ENCODE results near the gene RANBP2. TPM values are rescaled to one million over a fixed set of nuclear protein-coding genes. Genes with fewer than 3 reads are reported as not detected.

Gene RANBP2
- total and polyA plus RNA-seq, 10 of the 15 experiments (the other 5 are each of a cell fraction or from before 2014, with no cell fraction given), result 9.0 to 81.7 (median 28.3) TPM

GRCh38 chr2:108786354-108787215, 67.3 kb downstream of the RANBP2 start, which contains the start of gene CCDC138 (continued):
- TF ChIP-seq SMARCA5 (IDR thresholded peaks at IDR 0.05), result peak; percentile 92; the same call in 1 of the 2 replicates
- TF ChIP-seq BACH1 (IDR thresholded peaks at IDR 0.05; ENCODE audit: borderline replicate concordance), result peak; percentile 53
- TF ChIP-seq EGR1 (IDR thresholded peaks at IDR 0.05; ENCODE audit: borderline replicate concordance in 1 of 2, low read depth in 2 of 2, low read length in 2 of 2), result peak; percentile 5 to 93; a peak in 2 of 3 replicates
- TF ChIP-seq POU2F2 (IDR thresholded peaks at IDR 0.05; ENCODE audit: borderline replicate concordance, low read depth, low read length), result 0 out of 3 replicates have a peak, but pooled peaks have one; percentile 1
- TF ChIP-seq EZH2 (IDR thresholded peaks at IDR 0.05; ENCODE audit: borderline replicate concordance, control insufficient read depth, low read depth, low read length), result no peak
- TF ChIP-seq RAD51 (IDR thresholded peaks at IDR 0.05), result no peak
- no peak for TF ChIP-seq REST (IDR thresholded peaks at IDR 0.05; ENCODE audit: low read depth, low read length)
- no peak for TF ChIP-seq TCF7 (IDR thresholded peaks at IDR 0.05; ENCODE audit: borderline replicate concordance)
- TF ChIP-seq CBX5 (IDR thresholded peaks at IDR 0.05; ENCODE audit: low read depth), result no peak
- no peak for TF ChIP-seq MYB (IDR thresholded peaks at IDR 0.05; ENCODE audit: borderline replicate concordance, low read depth, low read length)
- 0 out of 2 replicates have a peak, but pooled peaks have one; percentile 59 for TF ChIP-seq TAF1 (IDR thresholded peaks at IDR 0.05; ENCODE audit: borderline replicate concordance, low read depth, low read length)
- TF ChIP-seq BCL3 (IDR thresholded peaks at IDR 0.05; ENCODE audit: borderline replicate concordance, insufficient read depth, low read depth, low read length, poor library complexity, severe bottlenecking), result peak; percentile 79
- no peak for TF ChIP-seq ESRRA (IDR thresholded peaks at IDR 0.05; ENCODE audit: low read length)
- peak; percentile 51 to 74; a peak in 2 of 4 replicates for TF ChIP-seq BHLHE40 (IDR thresholded peaks at IDR 0.05; ENCODE audit: borderline replicate concordance in 1 of 2, low read depth in 2 of 2, low read length in 1 of 2)
- peak; percentile 84 for TF ChIP-seq POLR2AphosphoS5 (IDR thresholded peaks at IDR 0.05; ENCODE audit: low read length)
- TF ChIP-seq CREM (IDR thresholded peaks at IDR 0.05; ENCODE audit: low read depth), result peak; percentile 87
- peak; percentile 47; the same call in 1 of the 2 replicates for TF ChIP-seq ZNF217 (IDR thresholded peaks at IDR 0.05)
- TF ChIP-seq LARP7 (IDR thresholded peaks at IDR 0.05), result peak; percentile 79
- peak; percentile 85 for TF ChIP-seq POLR2A (IDR thresholded peaks at IDR 0.05; ENCODE audit: low read depth, low read length)
- peak; percentile 63; the same call in 1 of the 2 replicates for TF ChIP-seq RB1 (IDR thresholded peaks at IDR 0.05; ENCODE audit: borderline replicate concordance)
- no peak for TF ChIP-seq IKZF2 (IDR thresholded peaks at IDR 0.05)

All from GM12878 (cell line).